Measurements from ENCODE around the gene BCAR3.

Gene BCAR3

DNA sequence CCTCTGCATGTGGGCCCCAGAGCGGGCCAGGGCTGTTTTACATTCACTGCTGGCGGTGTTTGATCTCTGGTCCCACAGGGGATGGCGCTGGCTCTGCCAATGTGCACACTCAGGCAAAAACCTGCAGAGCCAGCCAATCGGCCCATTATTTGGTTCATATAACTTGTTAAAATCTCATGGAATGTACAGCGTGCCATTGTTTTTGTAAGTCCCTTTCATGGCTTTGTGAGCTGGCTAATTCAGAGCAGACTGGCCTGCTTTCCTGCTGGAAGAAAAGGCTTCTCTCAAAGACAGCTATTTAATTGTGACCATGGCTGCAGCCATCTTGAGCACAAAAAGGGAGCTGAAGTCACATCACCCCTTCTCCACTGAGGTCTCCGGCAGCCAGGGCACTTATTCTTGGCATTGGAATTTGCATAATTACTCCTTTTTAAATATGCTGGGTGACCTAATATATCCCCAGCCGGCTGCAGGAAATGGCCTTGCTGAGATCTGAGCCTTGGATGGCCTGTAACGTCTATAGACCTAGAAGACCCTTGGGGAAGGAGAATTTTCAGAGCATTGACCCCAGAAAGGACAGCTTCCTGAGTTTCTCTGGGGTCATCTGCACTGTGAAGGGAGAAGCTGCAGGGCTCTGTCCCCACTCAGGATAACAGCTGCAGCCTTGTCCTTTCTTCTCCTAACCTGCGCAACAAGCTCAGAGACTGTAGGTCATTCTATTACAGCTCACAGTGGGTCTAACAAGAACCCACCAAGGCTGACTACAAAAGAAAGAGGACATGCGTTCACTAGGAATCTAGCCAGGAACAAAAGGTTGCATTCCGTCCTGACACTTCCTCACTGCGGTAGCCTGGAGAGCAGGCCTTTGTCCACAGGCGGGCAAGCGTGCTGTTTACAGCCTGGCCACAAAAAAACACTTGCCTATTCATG, 45.8 kb downstream of the BCAR3 start:
- DNase-seq, result peak in 1 of 2 experiments; percentile 51

DNA sequence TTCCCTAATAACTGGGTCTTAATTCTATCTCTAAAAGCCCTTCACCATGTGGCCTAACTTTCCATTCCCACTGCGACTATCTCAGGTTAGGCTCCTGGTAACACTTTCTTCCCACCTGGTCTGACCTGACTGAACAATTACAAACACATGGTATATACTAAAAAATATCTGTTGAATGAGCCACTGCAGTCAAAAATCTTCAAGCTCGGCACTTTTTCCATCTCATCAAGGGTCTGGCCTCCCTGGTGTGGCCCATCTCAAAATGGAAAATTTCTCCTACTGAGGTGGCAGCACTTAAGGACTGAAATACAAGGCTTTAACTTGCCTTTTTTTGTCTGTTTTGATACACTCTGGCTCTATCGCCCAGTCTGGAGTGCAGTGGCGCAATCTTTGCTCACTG, 48.3 kb downstream of the BCAR3 start:
- DNase-seq, result no peak

DNA sequence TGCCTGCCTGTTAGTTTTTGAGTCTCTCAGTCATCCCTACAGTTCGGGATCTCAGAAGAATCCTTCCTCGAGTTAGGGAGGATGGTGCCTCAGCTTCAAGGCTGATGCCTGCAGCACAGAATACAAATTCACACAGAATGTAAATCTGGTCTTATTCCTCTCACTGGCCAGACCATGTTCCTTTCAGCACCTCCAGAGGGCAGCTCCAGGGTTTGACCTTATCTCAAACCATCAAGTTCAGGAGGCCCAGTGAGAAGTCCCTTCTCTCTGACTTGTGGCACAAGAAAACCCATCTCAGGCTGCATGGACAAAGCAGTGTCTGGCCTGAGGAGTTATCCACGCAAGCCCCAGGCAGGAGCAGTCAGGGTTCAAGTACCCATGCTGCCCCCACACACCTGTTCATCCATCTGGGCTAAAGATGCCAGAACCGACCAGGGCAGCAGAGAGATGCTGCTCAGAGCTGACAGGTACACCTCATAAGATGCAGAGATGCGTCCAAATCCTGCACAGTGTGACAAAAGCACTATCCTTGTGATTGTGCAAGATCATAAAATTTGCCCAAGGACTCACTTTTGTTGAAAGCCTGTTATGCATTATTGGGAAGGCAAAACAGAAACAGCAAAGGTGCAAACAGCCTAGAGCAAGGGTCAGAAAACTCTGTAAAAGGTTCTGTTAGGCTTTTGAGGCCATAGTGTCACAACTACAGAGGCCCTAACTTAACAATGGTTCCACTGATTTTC, 49.8 kb downstream of the BCAR3 start:
- DNase-seq, result no peak

DNA sequence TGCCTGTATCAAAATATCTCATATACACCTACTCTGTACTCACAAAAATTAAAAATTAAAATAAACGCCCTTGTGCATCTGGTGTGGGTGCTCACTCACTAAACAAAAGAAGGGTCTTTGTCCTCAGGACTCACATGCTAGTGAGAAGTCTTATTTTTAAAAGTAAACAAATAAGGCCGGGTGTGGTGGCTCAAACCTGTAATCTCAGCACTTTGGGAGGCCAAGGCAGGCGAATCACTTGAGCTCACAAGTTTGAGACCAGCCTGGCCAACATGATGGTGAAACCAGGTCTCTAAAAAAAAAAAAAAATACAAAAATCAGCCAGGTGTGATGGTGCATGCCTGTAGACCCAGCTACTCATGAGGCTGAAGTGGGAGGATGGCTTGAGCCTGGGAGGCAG, 51.5 kb downstream of the BCAR3 start:
- no peak for DNase-seq

DNA sequence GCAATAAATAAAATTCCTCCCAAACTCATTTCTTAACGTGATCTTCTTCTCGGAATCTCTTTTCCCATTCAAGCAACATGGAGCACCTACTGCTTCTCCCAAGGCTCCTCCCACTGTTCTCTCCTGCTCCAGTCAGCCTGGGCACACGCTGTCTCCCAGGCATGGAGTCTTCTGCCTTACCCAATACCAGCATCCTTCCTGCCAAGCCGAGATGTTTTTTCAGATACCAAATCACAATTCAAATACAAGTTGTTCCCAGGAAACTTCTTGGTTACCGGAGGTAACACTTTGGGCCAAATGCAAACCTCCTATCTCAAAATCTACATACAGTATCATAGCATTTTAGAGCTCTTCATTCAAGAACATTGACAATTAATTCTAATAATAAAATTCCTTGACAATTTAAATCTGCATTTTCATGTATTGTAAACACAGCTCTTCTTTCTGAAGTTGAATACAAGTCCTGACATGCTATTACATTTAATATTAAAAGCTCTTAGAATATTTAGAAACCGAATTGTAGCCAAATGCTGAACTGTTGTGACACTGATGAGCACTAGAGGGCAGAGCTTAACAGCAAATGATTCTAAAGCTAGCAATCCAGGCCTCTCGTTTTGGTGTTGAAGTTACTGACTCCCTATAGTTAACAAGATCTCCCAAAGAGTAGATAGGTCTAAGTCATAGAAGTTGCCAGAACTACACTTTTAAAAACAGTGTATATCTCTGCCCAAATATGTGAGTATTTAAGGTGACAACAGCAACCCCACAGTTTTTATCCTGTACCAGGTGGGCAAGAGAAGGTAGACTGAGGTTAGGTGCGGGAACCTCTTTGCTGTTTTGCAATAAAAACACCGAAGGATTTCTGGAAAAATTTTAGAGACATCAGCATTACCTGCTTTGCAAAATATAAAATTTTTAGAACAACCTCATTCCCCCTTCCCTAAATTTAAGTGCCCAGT, 52.3 kb downstream of the BCAR3 start:
- peak; percentile 63 to 85 for DNase-seq

DNA sequence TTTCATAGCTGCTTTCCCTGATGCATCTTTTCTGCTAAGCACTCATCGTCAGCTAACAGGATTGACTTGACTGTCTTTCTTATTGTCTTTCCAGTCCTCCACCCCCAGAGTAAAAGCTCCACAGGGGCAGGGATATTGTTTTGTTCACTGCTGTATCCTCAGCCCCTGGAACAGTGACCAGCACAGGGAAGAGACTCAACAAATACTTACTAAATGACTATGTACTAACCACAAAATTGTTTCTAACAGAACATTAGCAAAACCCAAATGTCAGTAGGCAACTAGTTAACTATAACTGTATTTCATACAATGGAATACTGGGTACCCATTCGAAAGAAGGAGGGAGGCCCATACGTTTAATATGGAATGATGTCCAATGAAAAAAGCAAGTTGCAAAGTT, 53.0 kb downstream of the BCAR3 start:
- no peak for DNase-seq

DNA sequence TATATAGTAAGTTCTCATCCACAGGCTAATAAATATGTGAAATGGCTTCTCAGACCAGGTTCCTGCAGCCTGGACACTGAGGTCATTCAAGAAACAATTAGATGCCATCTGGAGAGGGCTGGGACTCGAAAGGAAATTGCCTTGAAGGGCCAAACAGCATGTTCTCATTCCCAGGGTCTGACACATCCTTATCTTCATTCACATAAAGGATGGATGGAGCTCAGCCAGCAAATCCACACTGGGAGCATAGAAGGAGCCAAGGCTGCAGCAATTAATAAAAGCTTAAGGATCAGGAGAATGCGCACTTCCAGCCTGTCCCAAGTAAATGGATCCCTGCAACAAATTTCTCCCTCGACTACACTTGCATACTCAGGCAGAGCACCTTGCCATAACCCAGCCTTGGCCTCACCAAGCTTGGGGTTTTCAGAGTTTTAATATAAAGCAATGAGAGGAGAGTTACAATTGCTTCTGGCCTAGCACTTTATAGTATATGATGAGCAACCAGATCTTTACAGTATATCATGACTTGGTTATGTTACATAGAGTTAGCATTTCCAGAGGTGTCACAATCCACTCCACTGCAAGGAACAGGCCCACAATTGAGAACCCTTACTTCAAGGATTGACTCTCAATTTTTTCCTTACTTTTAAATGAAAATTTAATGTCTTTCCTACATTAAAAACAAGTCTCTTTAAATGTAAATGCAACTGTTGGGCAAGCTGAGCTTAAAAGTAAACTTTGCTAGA, 55.9 kb downstream of the BCAR3 start:
- DNase-seq, result peak; percentile 69 to 91

DNA sequence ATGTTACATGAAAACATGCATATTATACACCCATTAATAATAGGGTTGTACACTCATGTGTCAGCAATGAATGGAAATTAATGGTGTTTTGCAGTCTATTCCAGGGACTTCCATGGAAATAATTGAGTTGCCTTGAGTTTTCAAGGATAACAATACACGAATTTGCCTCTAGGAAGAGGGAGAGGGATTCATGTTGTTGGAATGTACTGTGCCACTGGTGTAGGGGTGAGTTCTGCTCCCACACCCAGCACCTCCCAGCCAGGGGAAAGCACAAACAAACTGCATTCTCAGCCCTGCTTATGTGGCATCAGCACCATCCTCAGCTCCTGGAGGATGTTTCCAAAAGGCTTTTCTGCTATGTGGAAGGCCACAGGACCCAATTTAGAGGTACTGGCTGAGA, 57.8 kb downstream of the BCAR3 start:
- no peak for DNase-seq

DNA sequence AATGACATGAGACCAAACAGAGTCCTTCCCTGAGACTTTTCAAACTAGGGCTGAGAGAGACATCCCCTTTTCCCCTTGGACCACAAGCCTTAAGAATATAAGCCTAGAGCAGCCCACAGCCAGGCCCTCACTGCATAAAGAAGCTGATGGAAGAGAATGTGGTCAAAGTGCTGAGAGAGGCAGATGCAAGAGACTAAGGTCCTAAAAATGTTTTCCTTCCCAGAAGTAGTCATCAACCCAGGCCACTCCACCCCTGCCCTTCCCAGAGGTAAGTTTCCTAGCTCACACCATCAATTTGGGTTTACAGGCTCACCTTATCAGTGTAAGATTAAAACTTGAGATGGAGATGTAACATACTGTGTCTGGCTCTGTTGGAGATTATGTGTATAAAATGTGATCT, 58.2 kb downstream of the BCAR3 start:
- no peak for DNase-seq

DNA sequence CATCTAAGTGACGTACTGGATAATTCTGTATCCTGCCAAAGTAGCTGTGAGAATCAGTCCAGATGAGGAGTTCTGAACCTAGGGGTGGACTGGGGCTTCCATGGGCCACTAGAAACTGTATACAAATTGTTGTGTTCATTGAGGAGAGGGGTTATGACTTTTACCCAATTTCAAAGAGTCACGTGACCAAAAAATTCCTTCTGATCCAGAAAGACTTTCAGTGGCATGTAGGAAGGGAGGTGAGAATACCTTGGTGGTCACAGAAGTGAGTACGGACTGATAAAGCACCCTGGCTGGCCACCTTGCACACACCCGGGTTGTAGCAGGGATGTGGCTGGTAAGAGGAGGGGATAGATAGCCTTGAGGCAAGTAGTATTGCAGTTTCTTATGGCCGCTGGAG, 60.4 kb downstream of the BCAR3 start:
- no peak for DNase-seq

DNA sequence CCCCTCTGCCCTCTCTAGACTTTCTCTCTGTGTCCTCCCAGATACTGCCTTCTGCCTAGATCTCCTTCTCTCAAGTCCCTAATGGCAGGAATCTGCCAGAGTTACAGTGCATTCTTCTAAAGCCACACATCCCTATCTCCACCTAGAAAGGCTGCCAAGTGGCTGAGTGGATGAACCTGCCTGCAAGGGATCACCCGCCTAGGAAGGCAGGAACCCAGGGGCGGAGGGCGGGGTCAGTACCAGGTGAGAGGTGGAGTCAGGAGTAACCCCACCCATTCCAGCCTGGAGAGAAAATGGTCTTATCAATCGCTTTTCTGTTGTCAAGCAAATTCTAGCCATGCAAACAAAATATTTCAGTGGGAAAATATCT, 60.8 kb downstream of the BCAR3 start:
- no peak for DNase-seq

DNA sequence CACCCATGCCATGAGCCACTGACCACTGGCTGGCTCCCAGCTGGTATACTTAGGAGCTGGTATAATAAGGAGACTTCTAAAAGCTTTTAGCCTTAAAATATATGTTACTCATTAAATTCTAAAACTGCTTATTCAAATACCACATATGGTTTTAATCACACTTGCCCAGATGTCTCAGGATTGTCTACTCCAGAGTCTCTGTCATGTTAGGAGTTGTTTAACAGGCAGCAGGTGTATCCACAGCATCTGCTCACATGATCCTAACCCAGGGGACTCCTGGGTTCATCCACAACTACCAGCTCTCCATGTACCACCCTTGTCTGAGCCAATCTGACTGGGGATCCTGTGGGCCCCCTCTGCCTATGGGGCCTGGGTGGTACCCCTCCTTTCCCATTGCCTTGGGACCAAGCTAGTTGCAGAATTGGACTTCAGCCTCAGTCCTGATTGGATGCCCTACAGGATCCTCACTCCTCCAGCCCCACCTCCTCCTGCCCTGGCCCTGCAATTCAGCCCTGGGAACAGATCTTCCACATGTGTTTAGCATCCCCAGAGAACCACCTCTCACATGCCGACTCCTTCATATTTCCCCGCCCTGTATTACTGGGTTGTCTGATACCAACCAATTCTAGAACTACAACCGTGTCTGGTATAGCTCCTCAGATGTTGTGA, 61.3 kb downstream of the BCAR3 start:
- DNase-seq, result no peak

DNA sequence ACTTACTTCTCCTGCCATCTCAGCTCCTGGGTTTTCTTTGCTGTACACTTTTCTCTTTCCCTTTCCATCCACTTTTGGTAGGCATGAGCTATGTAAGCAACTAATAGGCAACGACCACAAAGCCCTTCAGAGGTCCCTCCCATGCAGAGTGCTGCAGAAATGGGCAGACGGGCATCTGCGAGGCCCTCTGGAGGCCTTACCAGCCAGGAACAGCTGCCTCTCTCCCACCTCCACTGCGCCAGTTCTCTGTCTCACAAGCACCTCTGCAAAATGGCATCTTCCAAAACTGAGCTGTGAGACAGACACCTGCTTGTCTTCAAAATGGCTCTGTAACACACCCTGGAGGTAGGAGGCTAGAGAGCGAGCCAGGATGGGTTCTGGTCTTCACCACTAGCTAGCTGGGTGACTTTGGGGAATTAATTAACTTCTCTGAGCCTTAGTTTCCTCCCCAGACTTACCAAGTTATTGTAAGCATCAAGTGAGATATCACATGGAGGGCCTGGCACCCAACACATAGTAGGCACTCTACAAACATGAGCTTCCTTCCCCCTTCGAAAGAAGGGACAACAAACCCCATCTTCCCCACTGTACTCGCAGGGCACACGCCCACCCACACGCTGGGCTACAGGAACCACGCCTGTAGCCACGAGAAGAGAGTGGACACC, 62.0 kb downstream of the BCAR3 start:
- DNase-seq, result peak in 1 of 2 experiments; percentile 29

DNA sequence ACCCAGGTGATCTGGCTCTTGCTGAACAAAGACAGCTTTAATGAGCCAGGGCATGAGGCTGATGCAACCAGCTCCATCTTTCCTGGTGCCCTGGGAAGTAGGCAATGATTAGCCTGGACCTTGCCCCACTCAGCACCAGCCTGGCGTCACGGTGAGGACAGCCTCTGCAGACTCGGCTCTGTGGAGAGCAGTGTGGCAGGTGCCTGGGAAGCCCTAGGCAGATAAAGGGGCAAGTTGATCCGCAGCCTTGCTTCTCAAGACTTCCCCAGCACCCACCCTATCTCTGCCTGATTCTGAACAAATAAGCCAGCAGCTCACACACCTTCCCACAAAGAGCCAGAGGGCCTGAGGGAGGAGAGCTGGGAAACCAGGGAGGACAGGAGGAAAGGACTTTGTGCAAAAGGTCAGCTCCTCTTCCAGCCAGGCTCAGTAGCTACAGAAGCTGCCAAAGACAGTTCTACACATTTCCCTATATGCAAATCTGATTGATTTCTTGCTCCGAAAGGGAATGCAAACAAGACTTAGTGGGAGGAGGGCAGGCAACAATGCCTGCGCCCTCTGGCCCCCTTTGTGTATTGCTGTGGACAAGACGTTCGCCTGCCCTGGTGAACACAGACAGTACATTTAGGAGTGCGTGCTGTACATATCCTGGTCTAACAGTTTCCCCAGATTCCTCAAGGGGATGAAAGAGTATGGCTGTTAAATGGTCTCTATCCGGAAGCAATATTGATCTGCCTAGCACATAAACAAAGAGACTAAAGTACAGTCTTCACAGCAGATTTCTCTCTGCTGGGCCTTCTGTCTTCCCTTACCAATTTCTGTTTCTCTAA, 63.8 kb downstream of the BCAR3 start:
- no peak for DNase-seq

DNA sequence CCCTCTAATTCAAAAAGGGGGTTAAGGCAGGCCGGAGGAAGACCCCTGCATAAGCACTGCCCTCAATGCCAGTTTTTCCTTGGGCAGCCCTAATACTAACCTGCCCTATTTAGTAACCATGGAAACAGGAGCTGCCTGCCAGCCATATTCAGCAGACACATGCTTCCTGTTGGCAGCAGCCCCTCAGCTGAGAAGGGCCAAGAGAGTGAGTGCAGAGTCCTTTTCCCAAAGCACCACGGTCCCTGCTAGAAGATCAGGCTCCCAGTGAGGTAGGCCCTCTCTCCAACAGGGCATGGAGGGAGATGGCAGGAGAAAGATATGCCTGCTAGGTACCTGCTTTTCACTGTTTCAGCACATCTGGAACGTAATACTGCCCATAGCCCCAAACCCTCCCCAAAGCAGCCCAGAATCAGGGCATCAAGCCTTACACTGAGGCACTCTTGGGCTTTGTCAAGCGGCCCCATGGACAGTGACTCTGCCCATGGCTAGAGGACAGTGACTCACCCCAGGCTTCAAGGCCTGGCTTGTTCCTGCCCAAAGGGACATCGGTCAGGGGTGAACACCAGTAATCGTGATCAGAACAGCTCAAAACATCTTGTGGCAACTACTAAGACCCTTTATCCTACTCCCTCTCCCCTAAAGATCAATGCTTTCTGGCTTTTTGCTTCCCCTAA, 64.5 kb downstream of the BCAR3 start:
- DNase-seq, result peak; percentile 89 to 91

DNA sequence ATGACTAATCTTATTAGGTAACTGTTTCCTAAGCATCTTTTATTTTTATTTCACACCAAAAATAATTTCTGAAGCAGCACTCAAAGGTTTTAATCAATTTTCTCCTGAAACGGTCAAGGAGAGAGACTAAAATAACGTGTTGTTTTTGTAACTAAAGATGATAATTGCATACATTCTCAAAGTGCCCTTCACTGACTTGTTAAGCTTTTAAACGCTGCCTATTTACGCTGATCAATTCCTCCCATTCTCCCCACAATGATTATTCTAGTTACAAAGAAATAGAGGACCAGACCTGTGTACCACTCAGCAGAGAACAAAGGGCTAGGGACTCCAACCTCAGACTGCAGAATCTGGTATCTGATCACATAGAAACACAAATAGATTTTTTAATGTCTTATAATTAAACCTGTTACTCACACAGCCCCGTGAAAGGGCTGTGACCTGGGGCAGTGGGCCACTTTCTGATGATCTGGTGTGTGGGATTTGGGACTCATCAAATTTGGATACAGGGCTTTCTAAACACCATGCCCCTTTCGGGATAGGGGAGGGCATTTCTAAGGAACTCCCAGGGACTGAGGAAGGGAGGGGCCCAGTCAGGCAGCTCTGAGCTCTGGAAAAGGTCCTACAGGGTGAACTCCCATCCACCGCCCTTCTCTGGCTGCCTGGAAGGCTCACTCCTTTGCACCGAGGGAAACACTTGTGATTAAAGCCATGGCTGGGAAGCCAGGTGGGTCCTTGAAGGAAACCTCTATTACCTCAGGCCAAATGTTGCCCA, 65.2 kb downstream of the BCAR3 start:
- DNase-seq, result peak in 1 of 2 experiments; percentile 70

DNA sequence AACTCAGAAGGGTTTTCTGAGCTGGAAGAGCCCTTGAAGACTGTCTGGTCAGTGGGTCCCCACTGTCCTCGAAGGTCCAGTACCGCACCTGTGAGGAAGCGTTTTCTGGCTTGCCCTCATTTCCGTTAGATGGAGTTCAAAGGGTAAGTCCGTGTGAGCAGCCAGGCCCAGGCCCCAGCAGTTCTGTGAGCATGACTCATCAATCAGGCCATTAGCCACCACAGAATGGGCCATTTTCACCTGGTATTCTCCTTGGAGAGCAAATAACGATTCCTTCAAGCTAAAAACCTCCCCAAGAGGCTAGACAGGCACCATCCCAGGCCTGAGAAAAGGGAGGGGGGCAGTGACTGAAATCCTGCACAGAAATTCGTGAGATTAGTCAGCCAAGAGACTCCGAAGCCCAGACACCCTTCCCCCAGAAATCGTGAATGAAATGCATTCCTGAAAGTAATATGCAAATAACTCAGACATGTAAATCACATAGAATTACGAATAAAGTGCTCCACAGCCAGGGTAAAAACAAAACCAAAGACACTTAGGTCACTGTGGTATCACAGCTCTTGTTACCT, 66.0 kb downstream of the BCAR3 start:
- DNase-seq, result no peak

DNA sequence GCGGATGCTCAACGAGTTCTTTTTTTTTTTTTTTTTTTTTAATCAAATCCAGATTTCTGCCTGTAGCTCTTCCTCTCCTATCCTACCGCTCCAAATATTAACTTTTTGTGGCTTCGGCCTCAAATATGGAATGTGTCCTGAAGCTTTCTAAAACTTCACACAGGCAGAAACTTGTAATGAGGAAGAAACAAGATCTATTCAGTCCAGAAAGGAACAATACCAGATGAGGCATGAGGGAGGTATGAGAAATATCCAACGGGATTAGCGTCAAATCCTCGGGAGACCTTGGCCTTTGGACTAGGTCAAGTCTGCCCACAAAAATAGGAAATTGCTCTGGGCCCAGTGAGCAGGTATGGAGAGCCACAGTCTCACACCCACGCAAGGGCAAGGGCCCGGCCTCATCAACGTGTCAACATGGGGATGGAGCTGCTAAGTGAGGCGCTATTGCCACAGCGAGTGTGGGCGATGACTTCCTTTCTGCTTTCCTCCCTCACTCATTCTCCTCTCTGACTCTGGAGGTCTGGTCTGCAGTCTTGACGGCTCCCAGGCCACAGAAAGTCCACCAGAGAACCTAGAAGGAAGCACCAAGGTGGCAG, 66.6 kb downstream of the BCAR3 start:
- DNase-seq, result no peak
